ENCODE data around the gene PLSCR2. TPM values are rescaled to one million over a fixed set of nuclear protein-coding genes. Genes with fewer than 3 reads are reported as not detected.
A peak's percentile ranks its signal among the peaks of the same experiment; 100 is the strongest.

The PLSCR2 gene
- total RNA-seq, 1 experiment from 2014 or later = not detected

GRCh38 chr3:146504498-146505197 is 35.3 kb upstream of the PLSCR2 start:
- DNase-seq (ENCODE audit: low read depth, low spot score) (peak; percentile 33), ATAC-seq (no peak)
- ChIA-PET POLR2A (interaction anchor here (1.3 kb wide), 1 partner anchor 40 kb away, joined by 4 read pairs; the partner anchor contains the start of gene PLSCR1), RAD21 (ENCODE audit: low non-redundant PET in 1 of 2, low total read pairs in 2 of 2, uncharacterized antibody in 2 of 2, unreplicated experiment in 2 of 2) (no interaction called here), CTCF (no interaction called here)
- Histone ChIP-seq H3K9me3 (ENCODE audit: control insufficient read depth in 1 of 2, insufficient read depth in 1 of 2, low read depth in 1 of 2, low read length in 2 of 2) (no peaks in the 10 kb centered on the region), H3K79me2 (ENCODE audit: insufficient read depth, low read length) (no peaks in the 10 kb centered on the region), H2AFZ (ENCODE audit: low read depth, low read length, poor library complexity, severe bottlenecking) (no peak overlapping the region), H3K27ac (ENCODE audit: low read depth, low read length) (peak overlapping the region; percentile 68; the same call in 1 of the 2 replicates), H4K20me1 (ENCODE audit: insufficient read depth) (no peaks in the 10 kb centered on the region), H3K4me1 (ENCODE audit: control insufficient read depth in 1 of 2, insufficient read depth in 2 of 2, low read length in 2 of 2) (peaks cover 29 to 56% of the 10 kb centered on the region in 2 experiments), H3K4me3 (replicated peaks in 1 of 2; ENCODE audit: low read depth in 1 of 2, low read length in 2 of 2) (no peak overlapping the region), H3K9ac (ENCODE audit: low read length) (peak overlapping the region; percentile 8; the same call in 1 of the 2 replicates), H3K9me2 (ENCODE audit: insufficient read depth) (no peaks in the 10 kb centered on the region), H3K27me3 (ENCODE audit: insufficient read depth, low read length) (no peaks in the 10 kb centered on the region), H3K4me2 (ENCODE audit: low read length) (peak overlapping the region; percentile 63), H3K36me3 (ENCODE audit: control insufficient read depth in 1 of 2, insufficient read depth in 2 of 2, low read length in 2 of 2) (no peaks in the 10 kb centered on the region)
- intact Hi-C loops (cut with micrococcal nuclease) = loop anchor here (5.0 kb wide), 1 partner anchor 38 kb away; the partner anchor contains the start of gene PLSCR1
- TF ChIP-seq FOSL1 (IDR thresholded peaks at IDR 0.05; ENCODE audit: low read depth) (peak; percentile 23; the same call in 1 of the 2 replicates), CTCF (IDR thresholded peaks at IDR 0.05 in 2 of 3, conservative IDR thresholded peaks at IDR 0.05 in 1 of 3; ENCODE audit: borderline replicate concordance in 1 of 3, insufficient read depth in 1 of 3, low read depth in 2 of 3, low read length in 2 of 3) (no peak), SP1 (IDR thresholded peaks at IDR 0.05; ENCODE audit: low read depth) (0 out of 2 replicates have a peak, but pooled peaks have one; percentile 19), POLR2AphosphoS5 (IDR thresholded peaks at IDR 0.05; ENCODE audit: low read depth, low read length) (0 out of 2 replicates have a peak, but pooled peaks have one; percentile 17), RAD21 (IDR thresholded peaks at IDR 0.05; ENCODE audit: low read depth) (no peak), JUND (IDR thresholded peaks at IDR 0.05) (no peak)
- no TSS peak for BruUV-seq (replicated peaks)
